ENCODE data around the gene E2F8. TPM values are rescaled to one million over a fixed set of nuclear protein-coding genes. Genes with fewer than 3 reads are reported as not detected.

E2F8 gene
- total RNA-seq, 1 donor from 2014 or later = 0.96 TPM

GRCh38 chr11:19176629-19177186 lies 64.0 kb downstream of the E2F8 start:
- Histone ChIP-seq H3K4me1 (no peaks in the 10 kb centered on the region), H3K27ac (no peak overlapping the region), H3K27me3 (no peaks in the 10 kb centered on the region), H3K4me3 (no peak overlapping the region), H3K9me3 (no peaks in the 10 kb centered on the region), H3K36me3 (peaks cover 13 to 17% of the 10 kb centered on the region in 2 donors)
- TF ChIP-seq CTCF (IDR thresholded peaks at IDR 0.05) = no peak
- intact Hi-C loops (cut with DNase I) = no loop called here
- no peak for DNase-seq (ENCODE audit: low spot score in 2 of 2)

Other genes starting within 250 kb of the E2F8 start
- gene MRGPRX2, start 180.2 kb downstream of the E2F8 start, total RNA-seq = not detected
- 5.2 TPM for gene ZDHHC13, start 123.8 kb downstream of the E2F8 start, total RNA-seq
- gene CSRP3, start 39.0 kb downstream of the E2F8 start, total RNA-seq = not detected

Data from ascending aorta (tissue), 2 donors.